ENCODE results near the gene XPO5. TPM values are rescaled to one million over a fixed set of nuclear protein-coding genes. Genes with fewer than 3 reads are reported as not detected.

XPO5 gene
- total RNA-seq, 1 experiment from 2014 or later, result 97.8 TPM

DNA sequence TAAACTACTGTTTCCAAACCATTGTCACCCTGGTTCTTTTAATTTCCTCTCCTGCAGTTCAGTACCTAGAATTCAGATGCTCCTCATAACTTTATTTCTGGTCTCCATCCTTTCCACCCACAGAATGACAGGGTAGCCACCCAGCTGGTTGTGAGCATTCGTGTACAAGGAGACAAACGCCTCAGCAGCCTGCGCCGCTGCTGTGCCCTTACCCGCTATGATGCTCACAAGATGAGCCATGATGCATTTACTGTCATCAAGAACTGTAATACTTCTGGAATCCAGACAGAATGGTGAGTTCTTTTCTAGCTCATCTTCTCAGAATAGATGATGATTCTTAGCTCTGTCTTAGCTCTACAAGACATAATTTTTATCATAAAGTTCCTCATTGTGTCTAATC, 34.6 kb upstream of the XPO5 start:
- ATAC-seq, result no peak
- H3K4me1 Mint-ChIP-seq, result no peaks in the 10 kb centered on the region
- H3K27me3 Mint-ChIP-seq (ENCODE audit: low read depth), result no peaks in the 10 kb centered on the region
- POLR2A ChIA-PET, result interaction anchor here (0.7 to 1.3 kb wide), 2 partner anchors 19 to 35 kb away, joined by 3 to 4 read pairs; partner anchors contain the start of genes GTPBP2, POLH and XPO5
- H3K9me3 Mint-ChIP-seq, result no peaks in the 10 kb centered on the region
- TF ChIP-seq, protein P1, sequence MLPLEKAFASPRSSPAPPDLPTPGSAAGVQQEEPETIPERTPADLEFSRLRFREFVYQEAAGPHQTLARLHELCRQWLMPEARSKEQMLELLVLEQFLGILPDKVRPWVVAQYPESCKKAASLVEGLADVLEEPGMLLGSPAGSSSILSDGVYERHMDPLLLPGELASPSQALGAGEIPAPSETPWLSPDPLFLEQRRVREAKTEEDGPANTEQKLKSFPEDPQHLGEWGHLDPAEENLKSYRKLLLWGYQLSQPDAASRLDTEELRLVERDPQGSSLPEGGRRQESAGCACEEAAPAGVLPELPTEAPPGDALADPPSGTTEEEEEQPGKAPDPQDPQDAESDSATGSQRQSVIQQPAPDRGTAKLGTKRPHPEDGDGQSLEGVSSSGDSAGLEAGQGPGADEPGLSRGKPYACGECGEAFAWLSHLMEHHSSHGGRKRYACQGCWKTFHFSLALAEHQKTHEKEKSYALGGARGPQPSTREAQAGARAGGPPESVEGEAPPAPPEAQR (CRISPR knock-in tag; IDR thresholded peaks at IDR 0.05), result no peak
- H3K27ac Mint-ChIP-seq, result no peak overlapping the region
- H3K36me3 Mint-ChIP-seq, result peaks cover 29% of the 10 kb centered on the region
- DNase-seq (ENCODE audit: low spot score), result no peak
- CTCF ChIA-PET, result interaction anchor here (1.2 to 1.5 kb wide), 3 partner anchors 19 to 468 kb away, joined by 4 to 5 read pairs (median 4); partner anchors contain the start of gene GTPBP2
- H3K4me3 Mint-ChIP-seq, result no peak overlapping the region

DNA sequence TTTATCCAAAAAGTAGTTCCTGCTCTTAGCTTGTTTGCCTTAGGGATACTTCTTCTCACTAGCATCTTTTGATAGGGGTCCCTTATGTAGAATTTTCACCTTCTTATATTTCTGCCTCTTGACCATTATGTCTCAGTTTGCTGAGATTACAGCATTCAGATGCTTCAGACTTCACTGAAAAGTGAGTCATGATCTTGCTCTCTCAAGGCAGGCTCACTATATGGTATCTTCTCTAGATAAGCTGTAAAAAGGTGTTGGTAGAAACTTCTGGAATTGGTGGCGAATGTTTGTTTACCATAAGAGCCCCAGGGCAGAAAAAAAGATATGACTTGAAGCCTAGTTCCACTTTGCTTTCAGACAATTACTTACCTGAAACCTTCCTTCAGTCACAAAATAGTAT, 33.6 kb upstream of the XPO5 start:
- H3K9me3 Mint-ChIP-seq, result no peaks in the 10 kb centered on the region
- no peak for ATAC-seq
- no peak overlapping the region for H3K4me3 Mint-ChIP-seq
- no peak for DNase-seq (ENCODE audit: low spot score)
- ChIA-PET CTCF (interaction anchor here (0.8 to 1.6 kb wide), 4 partner anchors 9 to 465 kb away, joined by 3 to 12 read pairs (median 4); partner anchors contain the start of genes POLR1C and YIPF3), POLR2A (no interaction called here)
- no peaks in the 10 kb centered on the region for H3K4me1 Mint-ChIP-seq
- peaks cover 34% of the 10 kb centered on the region for H3K36me3 Mint-ChIP-seq
- H3K27ac Mint-ChIP-seq, result no peak overlapping the region
- TF ChIP-seq SOX15 (CRISPR knock-in tag; IDR thresholded peaks at IDR 0.05), result no peak
- TF ChIP-seq ETV6 (CRISPR knock-in tag; IDR thresholded peaks at IDR 0.05), result no peak
- no peak for TF ChIP-seq RELA (CRISPR knock-in tag; IDR thresholded peaks at IDR 0.05; ENCODE audit: borderline replicate concordance)
- TF ChIP-seq ZNF396 (CRISPR knock-in tag; IDR thresholded peaks at IDR 0.05; ENCODE audit: borderline replicate concordance), result no peak
- no peak for TF ChIP-seq NFE2L1 (CRISPR knock-in tag; IDR thresholded peaks at IDR 0.05)
- no peak for TF ChIP-seq GABPB1 (CRISPR knock-in tag; IDR thresholded peaks at IDR 0.05)
- TF ChIP-seq, protein P2, sequence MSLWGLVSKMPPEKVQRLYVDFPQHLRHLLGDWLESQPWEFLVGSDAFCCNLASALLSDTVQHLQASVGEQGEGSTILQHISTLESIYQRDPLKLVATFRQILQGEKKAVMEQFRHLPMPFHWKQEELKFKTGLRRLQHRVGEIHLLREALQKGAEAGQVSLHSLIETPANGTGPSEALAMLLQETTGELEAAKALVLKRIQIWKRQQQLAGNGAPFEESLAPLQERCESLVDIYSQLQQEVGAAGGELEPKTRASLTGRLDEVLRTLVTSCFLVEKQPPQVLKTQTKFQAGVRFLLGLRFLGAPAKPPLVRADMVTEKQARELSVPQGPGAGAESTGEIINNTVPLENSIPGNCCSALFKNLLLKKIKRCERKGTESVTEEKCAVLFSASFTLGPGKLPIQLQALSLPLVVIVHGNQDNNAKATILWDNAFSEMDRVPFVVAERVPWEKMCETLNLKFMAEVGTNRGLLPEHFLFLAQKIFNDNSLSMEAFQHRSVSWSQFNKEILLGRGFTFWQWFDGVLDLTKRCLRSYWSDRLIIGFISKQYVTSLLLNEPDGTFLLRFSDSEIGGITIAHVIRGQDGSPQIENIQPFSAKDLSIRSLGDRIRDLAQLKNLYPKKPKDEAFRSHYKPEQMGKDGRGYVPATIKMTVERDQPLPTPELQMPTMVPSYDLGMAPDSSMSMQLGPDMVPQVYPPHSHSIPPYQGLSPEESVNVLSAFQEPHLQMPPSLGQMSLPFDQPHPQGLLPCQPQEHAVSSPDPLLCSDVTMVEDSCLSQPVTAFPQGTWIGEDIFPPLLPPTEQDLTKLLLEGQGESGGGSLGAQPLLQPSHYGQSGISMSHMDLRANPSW (CRISPR knock-in tag; conservative IDR thresholded peaks at IDR 0.05; ENCODE audit: low read depth), result no peak
- no peak for TF ChIP-seq PRRX2 (CRISPR knock-in tag; IDR thresholded peaks at IDR 0.05)
- no peak for TF ChIP-seq TEAD4 (CRISPR knock-in tag; IDR thresholded peaks at IDR 0.05)
- no peak for TF ChIP-seq ZNF263 (CRISPR knock-in tag; IDR thresholded peaks at IDR 0.05; ENCODE audit: low read depth)
- no peak for TF ChIP-seq FOXK1 (CRISPR knock-in tag; IDR thresholded peaks at IDR 0.05)
- TF ChIP-seq, protein P3, sequence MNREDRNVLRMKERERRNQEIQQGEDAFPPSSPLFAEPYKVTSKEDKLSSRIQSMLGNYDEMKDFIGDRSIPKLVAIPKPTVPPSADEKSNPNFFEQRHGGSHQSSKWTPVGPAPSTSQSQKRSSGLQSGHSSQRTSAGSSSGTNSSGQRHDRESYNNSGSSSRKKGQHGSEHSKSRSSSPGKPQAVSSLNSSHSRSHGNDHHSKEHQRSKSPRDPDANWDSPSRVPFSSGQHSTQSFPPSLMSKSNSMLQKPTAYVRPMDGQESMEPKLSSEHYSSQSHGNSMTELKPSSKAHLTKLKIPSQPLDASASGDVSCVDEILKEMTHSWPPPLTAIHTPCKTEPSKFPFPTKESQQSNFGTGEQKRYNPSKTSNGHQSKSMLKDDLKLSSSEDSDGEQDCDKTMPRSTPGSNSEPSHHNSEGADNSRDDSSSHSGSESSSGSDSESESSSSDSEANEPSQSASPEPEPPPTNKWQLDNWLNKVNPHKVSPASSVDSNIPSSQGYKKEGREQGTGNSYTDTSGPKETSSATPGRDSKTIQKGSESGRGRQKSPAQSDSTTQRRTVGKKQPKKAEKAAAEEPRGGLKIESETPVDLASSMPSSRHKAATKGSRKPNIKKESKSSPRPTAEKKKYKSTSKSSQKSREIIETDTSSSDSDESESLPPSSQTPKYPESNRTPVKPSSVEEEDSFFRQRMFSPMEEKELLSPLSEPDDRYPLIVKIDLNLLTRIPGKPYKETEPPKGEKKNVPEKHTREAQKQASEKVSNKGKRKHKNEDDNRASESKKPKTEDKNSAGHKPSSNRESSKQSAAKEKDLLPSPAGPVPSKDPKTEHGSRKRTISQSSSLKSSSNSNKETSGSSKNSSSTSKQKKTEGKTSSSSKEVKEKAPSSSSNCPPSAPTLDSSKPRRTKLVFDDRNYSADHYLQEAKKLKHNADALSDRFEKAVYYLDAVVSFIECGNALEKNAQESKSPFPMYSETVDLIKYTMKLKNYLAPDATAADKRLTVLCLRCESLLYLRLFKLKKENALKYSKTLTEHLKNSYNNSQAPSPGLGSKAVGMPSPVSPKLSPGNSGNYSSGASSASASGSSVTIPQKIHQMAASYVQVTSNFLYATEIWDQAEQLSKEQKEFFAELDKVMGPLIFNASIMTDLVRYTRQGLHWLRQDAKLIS (CRISPR knock-in tag; IDR thresholded peaks at IDR 0.05; ENCODE audit: borderline replicate concordance), result no peak
- TF ChIP-seq, protein P4, sequence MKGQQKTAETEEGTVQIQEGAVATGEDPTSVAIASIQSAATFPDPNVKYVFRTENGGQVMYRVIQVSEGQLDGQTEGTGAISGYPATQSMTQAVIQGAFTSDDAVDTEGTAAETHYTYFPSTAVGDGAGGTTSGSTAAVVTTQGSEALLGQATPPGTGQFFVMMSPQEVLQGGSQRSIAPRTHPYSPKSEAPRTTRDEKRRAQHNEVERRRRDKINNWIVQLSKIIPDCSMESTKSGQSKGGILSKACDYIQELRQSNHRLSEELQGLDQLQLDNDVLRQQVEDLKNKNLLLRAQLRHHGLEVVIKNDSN (CRISPR knock-in tag; IDR thresholded peaks at IDR 0.05), result no peak
- TF ChIP-seq ATF1 (CRISPR knock-in tag; IDR thresholded peaks at IDR 0.05), result no peak
- TF ChIP-seq, protein P5, sequence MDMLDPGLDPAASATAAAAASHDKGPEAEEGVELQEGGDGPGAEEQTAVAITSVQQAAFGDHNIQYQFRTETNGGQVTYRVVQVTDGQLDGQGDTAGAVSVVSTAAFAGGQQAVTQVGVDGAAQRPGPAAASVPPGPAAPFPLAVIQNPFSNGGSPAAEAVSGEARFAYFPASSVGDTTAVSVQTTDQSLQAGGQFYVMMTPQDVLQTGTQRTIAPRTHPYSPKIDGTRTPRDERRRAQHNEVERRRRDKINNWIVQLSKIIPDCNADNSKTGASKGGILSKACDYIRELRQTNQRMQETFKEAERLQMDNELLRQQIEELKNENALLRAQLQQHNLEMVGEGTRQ (CRISPR knock-in tag; IDR thresholded peaks at IDR 0.05), result no peak
- no peak for TF ChIP-seq MYBL2 (CRISPR knock-in tag; IDR thresholded peaks at IDR 0.05)
- TF ChIP-seq, protein P6, sequence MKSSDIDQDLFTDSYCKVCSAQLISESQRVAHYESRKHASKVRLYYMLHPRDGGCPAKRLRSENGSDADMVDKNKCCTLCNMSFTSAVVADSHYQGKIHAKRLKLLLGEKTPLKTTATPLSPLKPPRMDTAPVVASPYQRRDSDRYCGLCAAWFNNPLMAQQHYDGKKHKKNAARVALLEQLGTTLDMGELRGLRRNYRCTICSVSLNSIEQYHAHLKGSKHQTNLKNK (CRISPR knock-in tag; IDR thresholded peaks at IDR 0.05), result no peak
- TF ChIP-seq, protein P7, sequence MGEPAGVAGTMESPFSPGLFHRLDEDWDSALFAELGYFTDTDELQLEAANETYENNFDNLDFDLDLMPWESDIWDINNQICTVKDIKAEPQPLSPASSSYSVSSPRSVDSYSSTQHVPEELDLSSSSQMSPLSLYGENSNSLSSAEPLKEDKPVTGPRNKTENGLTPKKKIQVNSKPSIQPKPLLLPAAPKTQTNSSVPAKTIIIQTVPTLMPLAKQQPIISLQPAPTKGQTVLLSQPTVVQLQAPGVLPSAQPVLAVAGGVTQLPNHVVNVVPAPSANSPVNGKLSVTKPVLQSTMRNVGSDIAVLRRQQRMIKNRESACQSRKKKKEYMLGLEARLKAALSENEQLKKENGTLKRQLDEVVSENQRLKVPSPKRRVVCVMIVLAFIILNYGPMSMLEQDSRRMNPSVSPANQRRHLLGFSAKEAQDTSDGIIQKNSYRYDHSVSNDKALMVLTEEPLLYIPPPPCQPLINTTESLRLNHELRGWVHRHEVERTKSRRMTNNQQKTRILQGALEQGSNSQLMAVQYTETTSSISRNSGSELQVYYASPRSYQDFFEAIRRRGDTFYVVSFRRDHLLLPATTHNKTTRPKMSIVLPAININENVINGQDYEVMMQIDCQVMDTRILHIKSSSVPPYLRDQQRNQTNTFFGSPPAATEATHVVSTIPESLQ (CRISPR knock-in tag; IDR thresholded peaks at IDR 0.05), result no peak
- TF ChIP-seq OVOL2 (CRISPR knock-in tag; IDR thresholded peaks at IDR 0.05; ENCODE audit: borderline replicate concordance), result no peak
- TF ChIP-seq, protein P8, sequence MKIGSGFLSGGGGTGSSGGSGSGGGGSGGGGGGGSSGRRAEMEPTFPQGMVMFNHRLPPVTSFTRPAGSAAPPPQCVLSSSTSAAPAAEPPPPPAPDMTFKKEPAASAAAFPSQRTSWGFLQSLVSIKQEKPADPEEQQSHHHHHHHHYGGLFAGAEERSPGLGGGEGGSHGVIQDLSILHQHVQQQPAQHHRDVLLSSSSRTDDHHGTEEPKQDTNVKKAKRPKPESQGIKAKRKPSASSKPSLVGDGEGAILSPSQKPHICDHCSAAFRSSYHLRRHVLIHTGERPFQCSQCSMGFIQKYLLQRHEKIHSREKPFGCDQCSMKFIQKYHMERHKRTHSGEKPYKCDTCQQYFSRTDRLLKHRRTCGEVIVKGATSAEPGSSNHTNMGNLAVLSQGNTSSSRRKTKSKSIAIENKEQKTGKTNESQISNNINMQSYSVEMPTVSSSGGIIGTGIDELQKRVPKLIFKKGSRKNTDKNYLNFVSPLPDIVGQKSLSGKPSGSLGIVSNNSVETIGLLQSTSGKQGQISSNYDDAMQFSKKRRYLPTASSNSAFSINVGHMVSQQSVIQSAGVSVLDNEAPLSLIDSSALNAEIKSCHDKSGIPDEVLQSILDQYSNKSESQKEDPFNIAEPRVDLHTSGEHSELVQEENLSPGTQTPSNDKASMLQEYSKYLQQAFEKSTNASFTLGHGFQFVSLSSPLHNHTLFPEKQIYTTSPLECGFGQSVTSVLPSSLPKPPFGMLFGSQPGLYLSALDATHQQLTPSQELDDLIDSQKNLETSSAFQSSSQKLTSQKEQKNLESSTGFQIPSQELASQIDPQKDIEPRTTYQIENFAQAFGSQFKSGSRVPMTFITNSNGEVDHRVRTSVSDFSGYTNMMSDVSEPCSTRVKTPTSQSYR (CRISPR knock-in tag; IDR thresholded peaks at IDR 0.05), result no peak
- H3K27me3 Mint-ChIP-seq (ENCODE audit: low read depth), result no peaks in the 10 kb centered on the region

Data from WTC11 (cell line).